Brain microvascular endothelial cell (primary cell): ENCODE measurements around the gene RFTN1.

Source experiments
- DNase-seq: peaks from one replicate; pipeline ENCODE4 v3.0.0-alpha.2; 2020
- H3K27ac ChIP-seq: fragments of 250-450 bp; sonication (Bioruptor Pico); 2 replicates; pipeline ENCODE4 v1.5.1; 2020; ENCODE audit warnings: mild to moderate bottlenecking, moderate library complexity
- H3K27me3 ChIP-seq: fragments of 250-450 bp; sonication (Bioruptor Pico); replicated peaks from 2 replicates; pipeline ENCODE4 v1.5.1; 2020; ENCODE audit warnings: mild to moderate bottlenecking
- H3K36me3 ChIP-seq: fragments of 250-450 bp; sonication (Bioruptor Pico); replicated peaks from 2 replicates; pipeline ENCODE4 v1.5.1; 2020; ENCODE audit warnings: mild to moderate bottlenecking
- H3K4me3 ChIP-seq: 2 replicates; pipeline ENCODE4 v1.5.1; 2011; ENCODE audit warnings: low read depth, mild to moderate bottlenecking, control low read depth, low read length, moderate library complexity
- in situ Hi-C: cut with HindIII; loops from 2 replicates; pipeline ENCODE4 v1.10.0; 2017; ENCODE audit warnings: low sequenced_read_pairs, low pct_ligation_motif_present
- TF ChIP-seq, protein P1 (sequence below): IDR thresholded peaks from 2 replicates; pipeline ENCODE4 v1.5.1; 2011; ENCODE audit warnings: low read depth, mild to moderate bottlenecking, moderate library complexity, low read length, control low read depth, inconsistent platforms; ENCODE audit errors: missing control alignments

Gene RFTN1

GRCh38 chr3:16378415-16378814, 135.1 kb downstream of the RFTN1 start:
- H3K27me3 ChIP-seq = no peaks in the 10 kb centered on the region
- DNase-seq = no peak
- no peak overlapping the region for H3K4me3 ChIP-seq
- peaks cover 22% of the 10 kb centered on the region for H3K36me3 ChIP-seq
- in situ Hi-C loops = no loop called here
- TF ChIP-seq, protein P1, sequence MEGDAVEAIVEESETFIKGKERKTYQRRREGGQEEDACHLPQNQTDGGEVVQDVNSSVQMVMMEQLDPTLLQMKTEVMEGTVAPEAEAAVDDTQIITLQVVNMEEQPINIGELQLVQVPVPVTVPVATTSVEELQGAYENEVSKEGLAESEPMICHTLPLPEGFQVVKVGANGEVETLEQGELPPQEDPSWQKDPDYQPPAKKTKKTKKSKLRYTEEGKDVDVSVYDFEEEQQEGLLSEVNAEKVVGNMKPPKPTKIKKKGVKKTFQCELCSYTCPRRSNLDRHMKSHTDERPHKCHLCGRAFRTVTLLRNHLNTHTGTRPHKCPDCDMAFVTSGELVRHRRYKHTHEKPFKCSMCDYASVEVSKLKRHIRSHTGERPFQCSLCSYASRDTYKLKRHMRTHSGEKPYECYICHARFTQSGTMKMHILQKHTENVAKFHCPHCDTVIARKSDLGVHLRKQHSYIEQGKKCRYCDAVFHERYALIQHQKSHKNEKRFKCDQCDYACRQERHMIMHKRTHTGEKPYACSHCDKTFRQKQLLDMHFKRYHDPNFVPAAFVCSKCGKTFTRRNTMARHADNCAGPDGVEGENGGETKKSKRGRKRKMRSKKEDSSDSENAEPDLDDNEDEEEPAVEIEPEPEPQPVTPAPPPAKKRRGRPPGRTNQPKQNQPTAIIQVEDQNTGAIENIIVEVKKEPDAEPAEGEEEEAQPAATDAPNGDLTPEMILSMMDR = no peak
- H3K27ac ChIP-seq = no peak overlapping the region

DNA sequence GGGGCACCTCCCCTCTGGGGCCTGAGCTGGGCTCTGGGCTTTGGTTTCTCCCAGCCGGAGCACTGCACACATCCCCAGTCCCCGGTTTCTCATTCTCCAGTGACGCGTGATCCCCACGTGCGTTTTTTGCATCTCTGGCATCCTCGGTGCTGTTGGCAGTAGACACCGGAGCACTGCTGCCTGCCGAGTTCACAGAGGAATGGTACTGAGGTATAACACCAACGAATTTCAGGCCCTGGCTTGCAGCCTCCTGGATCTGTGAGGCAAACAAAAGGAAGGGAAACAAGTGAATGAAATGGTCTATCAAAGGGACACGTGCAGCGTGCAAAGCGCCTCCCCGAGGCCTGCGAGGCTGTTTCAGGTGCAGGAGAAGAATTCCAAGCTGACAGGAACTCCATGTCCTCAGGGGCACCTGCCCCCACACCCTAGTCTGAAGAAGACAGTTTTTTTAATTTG, 135.6 kb downstream of the RFTN1 start:
- Histone ChIP-seq H3K27ac (no peak overlapping the region), H3K4me3 (no peak overlapping the region), H3K27me3 (no peaks in the 10 kb centered on the region), H3K36me3 (peaks cover 22% of the 10 kb centered on the region)
- DNase-seq = no peak
- TF ChIP-seq, protein P1 = no peak
- in situ Hi-C loops = no loop called here

- TF ChIP-seq, protein P1 = no peak
- DNase-seq = no peak
- Histone ChIP-seq H3K27ac (no peak overlapping the region), H3K36me3 (peaks cover 22% of the 10 kb centered on the region), H3K4me3 (no peak overlapping the region), H3K27me3 (no peaks in the 10 kb centered on the region)
- in situ Hi-C loops = no loop called here
These were observed 136.3 kb downstream of the RFTN1 start for GRCh38 chr3:16377196-16377595.

- Histone ChIP-seq H3K27ac (no peak overlapping the region), H3K4me3 (no peak overlapping the region), H3K27me3 (no peaks in the 10 kb centered on the region), H3K36me3 (peaks cover 22% of the 10 kb centered on the region)
- in situ Hi-C loops = no loop called here
- DNase-seq = no peak
- TF ChIP-seq, protein P1 = no peak
These were observed 137.6 kb downstream of the RFTN1 start for GRCh38 chr3:16375891-16376290.

GRCh38 chr3:16374935-16375245, 138.6 kb downstream of the RFTN1 start:
- TF ChIP-seq, protein P1 = no peak
- in situ Hi-C loops = no loop called here
- no peak overlapping the region for H3K4me3 ChIP-seq
- peaks cover 26% of the 10 kb centered on the region for H3K36me3 ChIP-seq
- DNase-seq = no peak
- no peaks in the 10 kb centered on the region for H3K27me3 ChIP-seq
- H3K27ac ChIP-seq = no peak overlapping the region
